ENCODE results near the gene CLCC1. TPM values are rescaled to one million over a fixed set of nuclear protein-coding genes. Genes with fewer than 3 reads are reported as not detected.

The CLCC1 gene
- total and polyA plus RNA-seq, 9 donors = 14.4 to 38.4 (median 31.9) TPM

DNA sequence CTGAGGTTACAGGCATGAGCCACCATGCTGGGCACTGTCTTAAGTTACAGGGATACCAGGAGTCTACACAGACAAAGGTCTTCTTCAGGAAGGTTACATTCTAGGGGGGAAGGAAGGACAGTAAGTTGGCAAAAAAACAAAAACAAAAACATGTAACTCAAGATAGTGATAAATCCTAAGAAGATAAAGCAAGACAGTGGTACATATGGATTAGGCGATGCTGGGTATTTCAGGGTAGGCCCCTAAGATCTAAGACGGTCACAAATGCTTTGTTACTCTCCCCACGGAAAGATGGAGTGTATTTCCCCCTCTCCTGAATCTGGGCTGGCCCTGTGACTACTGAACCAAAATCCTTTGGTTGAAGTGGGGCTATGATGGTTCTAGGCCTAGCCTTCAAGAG lies 8.2 kb downstream of the CLCC1 start:
- Histone ChIP-seq H3K4me3 (no peak overlapping the region), H3K36me3 (no peaks in the 10 kb centered on the region), H3K27me3 (no peaks in the 10 kb centered on the region), H3K4me1 (ENCODE audit: insufficient read depth) (no peaks in the 10 kb centered on the region), H3K9me3 (no peaks in the 10 kb centered on the region), H3K27ac (no peak overlapping the region)
- TF ChIP-seq CTCF (IDR thresholded peaks at IDR 0.05) (no peak), POLR2A (IDR thresholded peaks at IDR 0.05) (no peak), EP300 (IDR thresholded peaks at IDR 0.05) (no peak)
- no peak for DNase-seq
- 97% methylated on average over 3 of the region's 3 CpGs for WGBS, 3 donors
- intact Hi-C loops (cut with DNase I) = loop anchor here in 1 of 4 donors (10.0 kb wide), 1 partner anchor 140 kb away; the partner anchor contains the start of gene TMEM167B

DNA sequence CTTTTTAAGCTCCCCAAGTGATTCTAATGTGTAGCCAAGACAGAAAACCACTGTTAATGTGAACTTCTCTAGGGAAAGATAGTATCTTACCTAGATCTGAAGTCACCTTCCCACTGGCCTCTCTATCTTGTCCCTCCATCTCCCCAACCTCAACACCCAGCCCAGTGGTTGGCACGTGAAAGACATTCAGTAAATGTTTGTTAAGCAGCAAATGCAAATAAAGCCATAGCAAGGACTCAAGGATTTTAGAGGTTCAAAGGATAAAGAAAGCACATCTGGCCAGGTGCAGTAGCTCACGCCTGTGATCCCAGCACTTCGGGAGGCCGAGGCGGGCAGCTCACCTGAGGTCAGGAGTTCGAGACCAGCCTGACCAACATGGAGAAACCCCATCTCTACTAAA lies 9.8 kb downstream of the CLCC1 start:
- Histone ChIP-seq H3K4me1 (ENCODE audit: insufficient read depth) (no peaks in the 10 kb centered on the region), H3K4me3 (no peak overlapping the region), H3K36me3 (no peaks in the 10 kb centered on the region), H3K27ac (no peak overlapping the region), H3K27me3 (no peaks in the 10 kb centered on the region), H3K9me3 (no peaks in the 10 kb centered on the region)
- 90 to 96% (median 91%) methylated on average over 6 of the region's 6 CpGs for WGBS, 3 donors
- DNase-seq = no peak
- TF ChIP-seq CTCF (IDR thresholded peaks at IDR 0.05) = no peak
- TF ChIP-seq POLR2A (IDR thresholded peaks at IDR 0.05) = no peak
- TF ChIP-seq EP300 (IDR thresholded peaks at IDR 0.05) = no peak
- intact Hi-C loops (cut with DNase I) = loop anchor here in 1 of 4 donors (10.0 kb wide), 1 partner anchor 141 kb away; the partner anchor contains the start of gene TMEM167B

DNA sequence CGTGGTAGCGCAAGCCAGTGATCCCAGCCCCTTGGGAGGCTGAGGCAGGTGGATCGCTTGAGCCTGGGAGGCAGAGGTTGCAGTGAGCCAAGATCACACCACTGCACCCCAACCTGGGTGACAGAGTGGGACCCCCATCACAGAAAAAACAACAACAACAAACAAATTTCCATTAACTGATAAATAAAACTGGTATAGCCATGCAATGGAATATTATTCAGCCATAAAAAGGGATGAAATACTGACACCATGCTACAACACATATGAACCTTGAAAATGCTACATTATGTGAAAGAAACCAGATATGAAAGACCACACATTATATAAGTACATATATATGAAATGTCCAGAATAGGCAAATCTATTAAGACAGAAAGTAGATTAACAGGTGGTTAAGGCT lies 12.0 kb downstream of the CLCC1 start:
- WGBS, 3 donors = 96 to 100% (median 98%) methylated on average over 3 of the region's 3 CpGs
- Histone ChIP-seq H3K9me3 (no peaks in the 10 kb centered on the region), H3K27ac (no peak overlapping the region), H3K27me3 (no peaks in the 10 kb centered on the region), H3K4me3 (no peak overlapping the region), H3K36me3 (no peaks in the 10 kb centered on the region), H3K4me1 (ENCODE audit: insufficient read depth) (no peaks in the 10 kb centered on the region)
- intact Hi-C loops (cut with DNase I) = loop anchor here in 1 of 4 donors (10.0 kb wide), 1 partner anchor 144 kb away; the partner anchor contains the start of gene TMEM167B
- DNase-seq = no peak
- TF ChIP-seq POLR2A (IDR thresholded peaks at IDR 0.05) (no peak), EP300 (IDR thresholded peaks at IDR 0.05) (no peak), CTCF (IDR thresholded peaks at IDR 0.05) (no peak)

- TF ChIP-seq POLR2A (IDR thresholded peaks at IDR 0.05) = no peak
- no peak for TF ChIP-seq EP300 (IDR thresholded peaks at IDR 0.05)
- TF ChIP-seq CTCF (IDR thresholded peaks at IDR 0.05) = no peak
- no peaks in the 10 kb centered on the region for H3K9me3 ChIP-seq
- no peak for DNase-seq
- H3K27ac ChIP-seq = no peak overlapping the region
- H3K4me3 ChIP-seq = no peak overlapping the region
- 74 to 79% (median 77%) methylated on average over 4 of the region's 4 CpGs for whole genome bisulfite sequencing, 3 donors
- no peaks in the 10 kb centered on the region for H3K36me3 ChIP-seq
- intact Hi-C loops (cut with DNase I) = no loop called here
- H3K4me1 ChIP-seq (ENCODE audit: insufficient read depth) = no peaks in the 10 kb centered on the region
- no peaks in the 10 kb centered on the region for H3K27me3 ChIP-seq
These were observed 14.2 kb downstream of the CLCC1 start for GRCh38 chr1:108949044-108949443.
